NCI-H128 (cell line): ENCODE measurements around the gene SMAD3.

Source experiments
- DNase-seq: peaks from one replicate; lab custom pipeline; 2025; ENCODE audit not compliant: unreplicated experiment; lab: John Stamatoyannopoulos, UW

Gene SMAD3

DNA sequence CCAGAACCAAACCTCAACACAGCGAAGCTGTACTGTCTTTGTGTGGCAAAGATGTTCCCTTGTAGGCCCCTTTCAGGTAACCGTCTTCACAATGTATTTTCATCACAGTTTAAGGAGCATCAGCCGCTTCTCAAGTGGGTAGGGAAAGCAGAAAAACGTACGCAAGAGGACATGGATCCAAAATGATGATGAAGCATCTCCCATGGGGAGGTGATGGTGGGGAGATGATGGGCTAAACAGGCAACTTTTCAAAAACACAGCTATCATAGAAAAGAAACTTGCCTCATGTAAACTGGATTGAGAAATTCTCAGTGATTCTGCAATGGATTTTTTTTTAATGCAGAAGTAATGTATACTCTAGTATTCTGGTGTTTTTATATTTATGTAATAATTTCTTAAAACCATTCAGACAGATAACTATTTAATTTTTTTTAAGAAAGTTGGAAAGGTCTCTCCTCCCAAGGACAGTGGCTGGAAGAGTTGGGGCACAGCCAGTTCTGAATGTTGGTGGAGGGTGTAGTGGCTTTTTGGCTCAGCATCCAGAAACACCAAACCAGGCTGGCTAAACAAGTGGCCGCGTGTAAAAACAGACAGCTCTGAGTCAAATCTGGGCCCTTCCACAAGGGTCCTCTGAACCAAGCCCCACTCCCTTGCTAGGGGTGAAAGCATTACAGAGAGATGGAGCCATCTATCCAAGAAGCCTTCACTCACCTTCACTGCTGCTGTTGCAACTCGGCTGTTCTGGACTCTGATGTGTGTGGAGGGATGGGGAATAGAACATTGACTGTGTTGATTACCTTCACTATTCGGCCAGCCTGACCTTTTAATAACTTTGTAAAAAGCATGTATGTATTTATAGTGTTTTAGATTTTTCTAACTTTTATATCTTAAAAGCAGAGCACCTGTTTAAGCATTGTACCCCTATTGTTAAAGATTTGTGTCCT is 129.0 kb downstream of the SMAD3 start:
- no peak for DNase-seq

DNA sequence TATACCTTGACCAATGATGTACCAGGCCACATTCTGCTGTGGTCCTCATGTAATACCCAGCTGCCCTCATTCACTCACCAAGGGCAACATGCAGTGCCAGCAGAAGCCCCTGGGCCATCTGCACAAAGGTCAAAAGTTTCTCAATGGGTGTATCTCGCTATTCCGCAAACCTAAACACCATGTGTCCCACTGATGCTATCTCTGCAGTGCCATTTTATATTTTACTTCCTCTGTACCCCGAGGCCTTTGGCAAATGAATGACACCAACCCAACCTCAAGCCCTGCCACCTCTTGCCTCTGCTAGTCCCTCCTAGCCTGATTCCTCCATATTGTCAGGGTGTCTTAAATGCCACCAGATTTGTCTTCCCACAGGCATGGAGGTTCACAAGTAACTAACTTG is 129.9 kb downstream of the SMAD3 start:
- no peak for DNase-seq

DNA sequence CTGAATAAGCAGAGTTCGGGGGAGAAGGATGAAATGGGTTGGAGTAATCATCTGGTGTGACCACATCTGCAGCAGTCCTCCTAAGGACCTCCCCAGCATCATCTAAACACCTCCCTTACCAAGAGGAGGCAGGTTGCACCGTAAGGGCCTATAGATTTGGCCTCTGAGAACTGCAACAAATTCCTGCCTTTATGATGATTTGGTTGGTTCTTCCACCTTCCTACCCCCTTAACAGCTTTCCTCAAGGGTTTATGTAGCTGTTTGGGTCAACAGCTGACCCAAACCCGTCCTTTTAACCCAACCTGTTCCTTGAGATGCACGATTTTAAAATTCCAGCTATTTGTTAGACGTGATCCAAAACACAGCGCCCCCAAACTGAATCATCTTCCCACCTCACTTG is 130.8 kb downstream of the SMAD3 start:
- no peak for DNase-seq

- DNase-seq, result no peak
Observed at GRCh38 chr15:67196672-67197363, 131.4 kb downstream of the SMAD3 start.

DNA sequence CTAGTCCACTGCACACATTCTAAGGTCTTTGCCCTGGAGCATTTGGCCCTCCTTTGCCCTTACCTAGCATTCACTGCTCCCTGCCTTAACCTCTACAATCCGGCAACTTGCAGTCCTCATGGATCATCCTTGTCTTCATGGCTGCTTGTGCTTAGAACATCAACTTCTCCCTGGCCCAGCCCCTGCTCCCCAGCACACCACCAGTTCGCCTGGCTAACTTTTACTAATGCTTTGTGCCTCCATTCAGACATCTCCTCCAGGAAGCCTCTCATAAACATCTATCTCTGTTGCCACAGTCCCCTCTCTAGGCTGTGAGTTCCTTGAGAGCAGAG is 131.9 kb downstream of the SMAD3 start:
- DNase-seq, result no peak

DNA sequence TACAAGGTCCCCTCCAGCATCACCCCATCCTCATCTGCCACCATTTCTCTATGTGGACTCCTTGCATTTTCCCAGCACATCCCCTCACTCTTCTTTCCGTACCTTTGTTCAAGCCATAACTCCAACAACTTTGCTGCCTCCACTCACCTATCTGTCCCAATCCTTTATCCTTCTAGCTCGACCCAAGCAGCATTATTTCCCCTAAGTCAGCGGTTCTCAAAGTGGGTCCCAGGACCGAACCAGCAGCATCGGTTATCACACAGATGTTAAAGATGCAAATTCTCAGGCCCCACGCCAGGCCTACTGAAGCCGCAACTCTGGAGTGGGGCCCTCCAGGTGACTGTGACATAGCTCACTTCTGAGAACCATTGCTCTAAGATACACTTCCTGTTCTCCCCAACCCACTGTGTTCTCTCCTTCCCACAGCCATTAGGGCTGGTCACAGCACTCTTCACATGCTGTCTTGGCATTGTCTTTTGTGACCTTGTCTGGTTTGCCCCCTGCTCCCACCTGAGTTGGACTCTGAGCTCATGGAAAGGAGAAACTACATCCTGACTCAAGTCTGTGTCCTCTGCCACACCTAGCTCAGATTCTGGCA is 132.9 kb downstream of the SMAD3 start:
- DNase-seq, result no peak

- no peak for DNase-seq
Observed at GRCh38 chr15:67199391-67199790, 134.0 kb downstream of the SMAD3 start.

- no peak for DNase-seq
Observed at GRCh38 chr15:67199881-67200763, 134.7 kb downstream of the SMAD3 start.

DNA sequence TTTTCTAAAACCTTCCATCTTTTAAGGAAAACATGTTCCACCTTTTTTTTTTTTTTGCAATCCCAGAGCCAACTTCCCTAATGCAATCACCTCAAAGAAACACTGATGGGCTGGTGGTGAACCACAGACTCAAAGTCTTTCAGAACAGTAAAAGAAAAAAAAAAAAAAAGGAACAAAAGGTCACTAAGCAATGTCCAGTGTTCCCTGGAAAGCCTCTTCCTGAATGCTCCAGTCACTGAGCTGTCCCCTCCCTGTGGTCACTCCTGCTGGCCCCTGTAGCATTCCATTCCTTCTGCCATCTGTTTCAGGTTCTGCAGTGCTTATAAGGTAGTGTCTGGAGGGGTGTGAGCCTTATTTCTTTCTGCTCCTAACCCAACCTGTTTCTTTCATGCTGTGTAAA is 135.7 kb downstream of the SMAD3 start:
- DNase-seq, result no peak

GRCh38 chr15:67202091-67202490 is 136.7 kb downstream of the SMAD3 start:
- no peak for DNase-seq

DNA sequence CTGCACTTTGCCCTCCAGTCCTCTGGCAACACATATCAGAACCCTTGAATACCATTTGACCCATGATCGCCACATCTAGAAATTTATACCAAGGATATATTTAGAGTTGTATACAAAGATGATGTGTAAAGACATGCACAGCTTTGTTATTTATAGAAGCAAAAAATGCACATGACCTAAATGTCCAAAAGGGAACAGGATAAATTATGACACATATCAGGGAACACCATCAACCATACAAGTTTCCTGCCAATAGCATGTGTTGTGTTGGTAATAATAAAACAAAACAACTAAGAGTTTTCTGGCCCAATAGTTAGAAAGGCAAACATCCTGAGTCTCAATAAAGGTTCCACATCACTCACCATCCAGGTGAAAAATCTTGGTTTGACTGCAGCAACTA is 137.6 kb downstream of the SMAD3 start:
- DNase-seq, result no peak

- DNase-seq, result no peak
Observed at GRCh38 chr15:67207555-67208207, 142.3 kb downstream of the SMAD3 start.

GRCh38 chr15:67208396-67208795 is 143.0 kb downstream of the SMAD3 start:
- DNase-seq, result no peak

DNA sequence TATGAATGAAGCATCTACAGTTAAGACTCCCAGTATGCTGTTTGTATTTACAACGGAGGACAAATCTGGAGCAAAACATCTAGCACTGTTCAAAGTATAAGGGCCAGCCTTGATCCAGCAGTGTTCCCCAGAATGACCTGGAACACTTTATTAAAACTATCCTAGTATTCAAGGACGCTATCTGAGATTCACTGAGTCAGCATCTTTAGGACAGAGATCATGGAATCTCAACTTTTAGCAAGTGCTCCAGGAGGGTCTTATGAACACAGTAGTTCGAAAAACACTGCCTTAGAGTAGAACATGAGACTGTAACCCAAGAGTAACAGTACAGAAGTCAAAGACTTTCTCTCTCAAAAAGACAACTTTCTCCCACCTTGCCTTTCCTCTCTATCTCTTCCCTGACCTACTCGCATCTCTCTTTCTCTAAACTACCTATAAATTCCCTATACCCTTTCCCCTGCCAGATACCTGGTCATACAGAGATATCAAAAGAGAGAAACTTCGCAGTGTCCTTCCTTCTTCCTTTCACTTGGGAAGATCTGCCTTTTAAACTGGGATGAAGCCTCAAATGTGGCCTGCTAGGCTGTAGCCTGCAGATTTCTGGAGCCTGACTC is 145.3 kb downstream of the SMAD3 start:
- DNase-seq, result no peak

- no peak for DNase-seq
Observed at GRCh38 chr15:67212684-67213367, 147.4 kb downstream of the SMAD3 start.

DNA sequence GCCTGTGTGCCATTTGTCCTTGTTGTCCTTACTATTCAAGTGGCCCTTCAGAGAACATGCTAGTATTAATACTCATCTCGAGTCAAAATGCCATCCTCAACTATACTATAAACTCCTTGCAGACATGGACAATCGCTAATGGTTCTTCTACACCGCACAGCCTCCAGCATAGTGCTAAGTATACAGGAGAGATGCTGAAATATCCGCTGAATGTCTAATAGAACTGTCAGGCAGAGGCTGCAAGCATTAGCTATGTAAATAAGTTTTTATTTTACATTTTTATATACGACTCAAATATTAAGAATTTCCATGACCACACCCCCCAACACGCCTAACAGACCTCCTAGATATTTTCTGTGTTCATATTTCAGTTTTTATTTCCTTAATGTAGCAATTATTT is 149.7 kb downstream of the SMAD3 start:
- DNase-seq, result no peak

- no peak for DNase-seq
Observed at GRCh38 chr15:67216859-67217258, 151.5 kb downstream of the SMAD3 start.

GRCh38 chr15:67218428-67218827 is 153.0 kb downstream of the SMAD3 start:
- no peak for DNase-seq

DNA sequence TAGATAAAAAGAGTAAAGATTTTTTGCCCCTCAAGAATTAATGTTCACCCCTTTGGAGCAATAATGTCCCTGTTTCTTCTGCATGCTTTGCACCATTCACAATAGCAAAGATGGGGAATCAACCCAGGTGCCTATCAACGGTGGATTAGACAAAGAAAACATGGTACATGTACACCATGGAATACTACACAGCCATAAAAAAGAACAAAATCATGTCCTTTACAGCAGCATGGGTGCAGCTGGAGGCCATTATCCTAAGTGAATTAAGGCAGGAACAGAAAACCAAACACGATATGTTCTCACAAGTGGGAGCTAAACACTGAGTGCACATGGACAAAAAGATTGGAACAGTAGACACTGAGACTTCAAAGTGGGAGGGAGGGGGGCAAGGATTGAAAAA is 153.9 kb downstream of the SMAD3 start:
- DNase-seq, result no peak

GRCh38 chr15:67224889-67225288 is 159.5 kb downstream of the SMAD3 start:
- DNase-seq, result no peak
